Activated T-helper 2 cell treated with anti-CD3 and anti-CD28 coated beads, Interferon-gamma antibody, Interleukin-2, Interleukin-4, amounts not matched to agents 10 μg/mL and 5 μg/mL and 100 μg/mL, durations not matched to agents 14 hours and 24 hours and 36 hours (primary cell): ENCODE results near the gene CHST14. TPM values are rescaled to one million over a fixed set of nuclear protein-coding genes. Genes with fewer than 3 reads are reported as not detected.

Source experiments
- DNase-seq: peaks from one replicate; pipeline ENCODE4 v3.0.0; 2021; ENCODE audit warnings: low spot score
- H3K27ac Mint-ChIP-seq: one replicate; pipeline ENCODE4 v1.8.0; 2021; ENCODE audit warnings: mixed read lengths
- H3K27me3 Mint-ChIP-seq: one replicate; pipeline ENCODE4 v1.8.0; 2021; ENCODE audit warnings: low read depth, mixed read lengths
- H3K36me3 Mint-ChIP-seq: one replicate; pipeline ENCODE4 v1.8.0; 2021; ENCODE audit warnings: low read depth, mixed read lengths
- H3K4me1 Mint-ChIP-seq: one replicate; pipeline ENCODE4 v1.8.0; 2021; ENCODE audit warnings: low read depth, mixed read lengths
- H3K4me3 Mint-ChIP-seq: one replicate; pipeline ENCODE4 v1.8.0; 2021; ENCODE audit warnings: low read depth, mild to moderate bottlenecking, moderate library complexity, mixed read lengths
- H3K9me3 Mint-ChIP-seq: one replicate; pipeline ENCODE4 v1.8.0; 2021; ENCODE audit warnings: mixed read lengths
- intact Hi-C: fragments of 100-400 bp; cut with micrococcal nuclease; formaldehyde crosslinking; loops from one replicate; pipeline ENCODE4 v1.15.1; 2023
- total RNA-seq: library from RNA; stranded (reverse); gene quantifications from 2 replicates; pipeline ENCODE4 v1.2.3, GENCODE V29; 2022

The CHST14 gene
- total RNA-seq, 1 donor from 2014 or later, result 11.8 TPM

DNA sequence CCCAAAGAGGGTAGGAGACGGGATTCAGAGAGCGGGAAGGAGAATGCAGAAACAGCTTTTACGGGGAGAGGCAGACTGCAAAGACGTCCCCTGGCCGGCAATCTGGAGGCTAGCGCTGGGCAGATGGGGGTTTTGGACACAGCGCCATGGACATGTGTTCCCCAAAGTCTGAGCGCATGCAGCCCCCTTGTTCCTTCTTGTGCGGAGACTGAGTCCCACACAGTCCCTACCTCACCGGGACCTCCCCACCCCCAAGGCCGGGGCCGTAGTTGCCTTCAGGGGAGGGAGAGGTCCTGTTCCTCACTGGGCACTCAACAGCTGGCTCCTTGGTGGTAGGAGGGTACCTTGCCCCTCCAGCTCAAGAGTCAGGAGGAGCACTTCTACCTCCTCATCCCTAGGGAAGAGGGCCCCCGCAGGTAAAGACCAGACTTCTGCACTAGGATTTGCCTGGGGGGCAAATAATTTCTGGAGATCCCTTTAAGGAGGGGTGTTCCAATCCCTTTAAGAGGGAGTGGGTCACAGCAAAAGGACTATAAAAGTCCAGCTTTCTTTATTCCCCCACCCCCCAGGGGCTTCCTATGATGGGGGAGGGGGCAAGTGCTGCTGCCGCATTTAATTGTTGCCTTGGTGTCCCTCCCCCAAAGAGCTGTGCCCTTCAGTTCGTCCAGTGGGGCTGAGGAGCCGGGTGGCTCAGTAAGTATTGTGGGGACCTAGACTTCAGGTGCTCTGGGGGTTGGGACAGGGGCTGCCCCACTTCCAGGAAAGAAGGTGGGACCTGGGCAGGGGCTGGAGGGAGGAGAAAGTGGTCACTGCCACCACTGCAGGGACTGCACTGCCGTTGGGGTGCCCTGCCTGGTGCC, 33.7 kb upstream of the CHST14 start:
- Mint-ChIP-seq H3K4me3 (peak overlapping the region; percentile 26), H3K27me3 (peaks cover 53% of the 10 kb centered on the region), H3K36me3 (no peaks in the 10 kb centered on the region), H3K9me3 (no peaks in the 10 kb centered on the region), H3K4me1 (peaks cover 15% of the 10 kb centered on the region), H3K27ac (no peak overlapping the region)
- DNase-seq, result no peak
- intact Hi-C loops, result no loop called here

DNA sequence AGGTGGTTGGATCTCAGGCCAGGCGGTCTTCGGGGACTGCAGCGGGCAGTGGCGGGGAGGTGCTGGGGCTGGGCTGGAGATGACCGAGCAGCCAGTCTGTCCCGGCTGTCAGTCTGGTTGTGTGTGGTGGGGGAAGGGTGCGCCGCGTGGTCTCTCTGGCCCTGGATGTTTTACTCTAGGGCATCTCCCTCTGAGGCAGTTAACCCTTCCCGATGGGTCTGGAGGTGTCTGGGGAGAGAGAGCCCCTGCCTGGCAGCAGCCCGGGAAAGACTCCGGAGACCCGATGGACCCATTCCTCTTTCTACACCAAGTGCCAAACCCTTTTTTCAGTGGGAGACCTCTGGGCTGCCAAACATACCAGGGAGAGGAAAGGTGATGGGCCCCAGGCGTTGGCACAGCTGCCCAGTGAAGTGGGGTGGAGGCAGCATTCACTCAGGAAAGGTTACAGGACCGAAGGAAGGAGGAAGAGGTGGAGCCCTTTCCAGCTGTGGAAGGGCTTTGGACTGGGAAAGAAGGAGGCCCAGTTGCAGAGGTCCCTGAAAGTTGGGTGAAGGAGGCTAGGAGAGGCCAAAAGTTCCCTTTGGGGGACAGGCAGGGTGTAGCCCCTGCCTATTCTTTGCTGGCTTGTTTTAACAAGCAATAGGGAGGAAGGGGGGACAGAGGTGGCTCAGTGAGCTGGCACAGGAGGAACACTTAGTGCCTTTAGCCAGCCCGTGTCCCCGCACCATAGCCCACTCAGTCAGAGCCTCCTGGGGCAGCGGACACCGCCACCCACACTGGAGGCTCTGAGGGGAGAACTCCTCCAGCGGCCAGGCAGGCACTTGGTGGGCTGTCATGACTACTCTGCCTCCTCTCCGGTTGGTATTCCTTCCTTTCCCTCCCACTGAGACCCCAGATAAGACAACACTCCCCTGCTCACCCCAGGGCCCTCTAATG, 32.8 kb upstream of the CHST14 start:
- DNase-seq, result no peak
- Mint-ChIP-seq H3K4me1 (peaks cover 23% of the 10 kb centered on the region), H3K27me3 (peaks cover 61% of the 10 kb centered on the region), H3K36me3 (peaks cover 8% of the 10 kb centered on the region), H3K27ac (no peak overlapping the region), H3K9me3 (no peaks in the 10 kb centered on the region), H3K4me3 (no peak overlapping the region)
- intact Hi-C loops, result no loop called here

DNA sequence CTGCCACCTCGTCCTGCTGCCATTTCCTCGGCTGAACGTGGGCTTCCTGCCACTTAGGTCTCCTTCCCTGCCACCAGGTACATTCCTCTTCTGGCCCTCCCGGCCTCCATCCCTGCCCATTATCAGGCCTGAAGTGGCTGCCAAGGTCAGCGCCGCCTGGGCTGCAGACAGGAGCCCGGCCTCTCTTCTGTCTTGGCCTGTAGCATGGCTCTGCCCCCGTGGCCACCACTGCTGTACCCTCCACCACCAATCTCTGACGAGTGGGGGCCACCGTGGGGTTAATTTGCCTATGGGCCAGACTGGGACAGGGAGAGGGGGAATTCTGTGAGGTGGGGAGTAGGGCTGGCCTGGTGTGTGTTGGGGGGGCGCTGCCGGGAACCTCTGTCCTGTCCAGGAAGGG, 32.1 kb upstream of the CHST14 start:
- Mint-ChIP-seq H3K4me1 (peaks cover 30% of the 10 kb centered on the region), H3K27ac (no peak overlapping the region), H3K4me3 (no peak overlapping the region), H3K9me3 (no peaks in the 10 kb centered on the region), H3K27me3 (peaks cover 66% of the 10 kb centered on the region), H3K36me3 (peaks cover 11% of the 10 kb centered on the region)
- intact Hi-C loops, result no loop called here
- no peak for DNase-seq

DNA sequence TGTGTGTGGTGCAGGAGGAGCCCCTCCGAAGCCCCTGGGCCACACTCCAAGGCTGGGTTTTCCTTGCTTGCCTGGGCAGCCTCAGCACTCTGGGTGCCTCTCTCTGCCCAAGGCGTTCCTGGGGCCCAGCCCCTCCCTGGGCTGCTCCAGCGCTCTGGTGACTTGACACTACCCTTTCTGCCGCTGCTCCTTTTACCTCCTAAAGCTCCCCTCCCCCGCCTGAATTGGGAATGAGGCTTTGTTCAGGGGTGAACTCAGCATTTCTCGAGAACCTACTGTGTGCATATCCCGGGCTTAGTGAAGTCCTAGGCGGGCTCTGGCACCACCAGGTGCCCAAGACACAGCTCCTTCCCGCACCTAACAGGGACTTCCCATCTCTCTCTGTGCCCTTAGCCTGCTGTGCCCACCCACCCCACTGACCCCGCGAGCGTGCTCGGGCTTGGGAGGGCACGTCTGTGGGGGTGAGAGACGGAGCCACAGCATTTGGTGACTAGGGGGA, 31.3 kb upstream of the CHST14 start:
- no peak for DNase-seq
- Mint-ChIP-seq H3K27ac (peak overlapping the region; percentile 77), H3K9me3 (no peaks in the 10 kb centered on the region), H3K4me1 (peaks cover 36% of the 10 kb centered on the region), H3K36me3 (peaks cover 15% of the 10 kb centered on the region), H3K4me3 (peak overlapping the region; percentile 91), H3K27me3 (peaks cover 65% of the 10 kb centered on the region)
- intact Hi-C loops, result no loop called here

DNA sequence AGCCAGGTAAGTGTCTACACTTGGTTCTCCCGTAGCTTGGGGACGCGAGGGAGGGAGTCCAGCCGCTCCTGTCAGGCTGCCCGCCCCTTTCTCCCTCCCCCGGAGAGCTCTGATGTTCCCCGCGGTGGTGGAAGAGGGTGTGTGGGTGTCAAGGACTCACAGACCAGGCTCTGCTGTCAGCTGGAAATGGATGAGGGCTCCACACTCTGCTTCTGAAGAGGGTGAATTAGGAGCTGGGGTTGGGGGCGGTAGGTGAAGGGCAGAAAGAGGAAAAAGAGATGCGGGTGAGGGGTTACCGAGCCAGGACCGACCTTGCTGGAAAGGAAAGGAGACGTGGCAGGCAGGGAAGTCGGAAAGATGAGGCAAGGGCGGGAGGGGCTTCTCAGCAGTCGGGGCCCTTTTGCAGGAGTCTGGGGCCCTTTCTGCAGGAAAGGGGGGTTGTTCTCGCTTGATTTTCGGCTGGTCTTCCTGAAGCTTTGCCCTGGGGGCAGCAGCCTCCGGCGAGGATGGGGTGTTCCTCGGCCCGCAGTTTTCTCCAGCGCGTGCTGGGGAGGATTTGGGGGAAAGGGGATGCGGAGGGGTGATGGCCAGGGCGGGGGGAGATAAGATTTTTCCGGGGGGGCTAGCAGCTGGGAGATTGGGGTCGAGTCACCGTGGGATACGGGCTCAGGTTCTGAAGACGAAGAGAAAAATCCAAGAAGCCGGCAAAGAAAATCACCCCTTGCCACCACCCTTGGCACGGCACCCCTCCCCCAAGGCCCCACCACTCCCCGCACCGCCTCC, 30.6 kb upstream of the CHST14 start:
- no peak for DNase-seq
- Mint-ChIP-seq H3K9me3 (no peaks in the 10 kb centered on the region), H3K27ac (peak overlapping the region; percentile 77), H3K36me3 (peaks cover 15% of the 10 kb centered on the region), H3K4me1 (peaks cover 41% of the 10 kb centered on the region), H3K27me3 (peaks cover 58% of the 10 kb centered on the region), H3K4me3 (peak overlapping the region; percentile 91)
- intact Hi-C loops, result loop anchor here (1.0 to 5.0 kb wide), 3 partner anchors 30 to 129 kb away; partner anchors contain the start of genes CHST14 and RPUSD2

DNA sequence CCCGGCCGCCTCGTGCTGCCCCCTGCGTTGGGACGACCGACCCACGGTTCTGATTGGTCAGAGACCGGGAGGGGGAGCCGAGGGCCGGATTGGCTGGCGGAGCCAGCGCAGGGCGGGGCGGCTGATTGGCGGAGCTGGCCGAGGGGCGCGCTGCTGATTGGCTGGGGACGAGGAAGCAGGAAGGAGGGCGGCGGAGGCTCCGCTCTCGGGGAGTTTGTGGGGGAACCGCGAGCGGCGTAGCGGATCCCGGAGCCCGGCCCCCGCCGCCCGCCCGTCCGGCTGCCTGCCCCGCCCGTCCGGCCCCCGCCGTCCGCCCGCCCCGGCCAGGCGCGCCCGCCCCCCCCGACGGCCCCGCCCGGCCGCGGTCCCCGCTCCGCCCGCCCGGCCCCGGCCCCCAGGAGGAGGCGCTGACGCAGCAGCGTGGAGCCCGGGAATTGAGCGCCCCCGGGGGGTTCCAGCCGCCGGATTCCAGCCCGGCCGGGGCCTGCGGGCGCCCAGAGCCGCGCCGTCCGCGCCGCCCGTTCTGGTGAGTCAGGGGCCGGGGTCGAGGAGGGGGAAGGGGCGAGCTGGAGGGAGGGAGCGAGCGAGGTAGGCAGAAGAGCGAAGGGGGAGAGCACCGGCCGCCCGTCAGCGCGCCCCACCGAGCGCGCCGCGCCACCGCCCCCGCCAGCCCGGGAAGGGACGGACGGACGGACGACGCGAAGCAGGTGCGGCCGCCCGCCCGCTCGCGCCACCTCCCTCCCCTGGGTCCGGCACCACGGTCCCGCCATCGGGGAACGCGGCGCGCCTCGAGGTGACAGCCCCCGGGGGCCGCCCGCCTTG, 29.8 kb upstream of the CHST14 start, which contains the start of gene BAHD1:
TSS of gene BAHD1 (plus strand) at position 211 of the 822 bp plus-strand sequence. CDS start 17,512 bp downstream, outside the sequence.
- H3K9me3 Mint-ChIP-seq, result no peaks in the 10 kb centered on the region
- H3K4me1 Mint-ChIP-seq, result peaks cover 37% of the 10 kb centered on the region
- H3K27ac Mint-ChIP-seq, result peak within 1 kb of the TSS; percentile 77
- intact Hi-C loops, result loop anchor here (1.0 to 5.0 kb wide), 3 partner anchors 29 to 128 kb away; partner anchors contain the start of genes CHST14 and RPUSD2
- peak within 1 kb of the TSS; percentile 91 for H3K4me3 Mint-ChIP-seq
- DNase-seq, result peak; percentile 94
- peaks cover 15% of the 10 kb centered on the region for H3K36me3 Mint-ChIP-seq
- peaks cover 52% of the 10 kb centered on the region for H3K27me3 Mint-ChIP-seq

DNA sequence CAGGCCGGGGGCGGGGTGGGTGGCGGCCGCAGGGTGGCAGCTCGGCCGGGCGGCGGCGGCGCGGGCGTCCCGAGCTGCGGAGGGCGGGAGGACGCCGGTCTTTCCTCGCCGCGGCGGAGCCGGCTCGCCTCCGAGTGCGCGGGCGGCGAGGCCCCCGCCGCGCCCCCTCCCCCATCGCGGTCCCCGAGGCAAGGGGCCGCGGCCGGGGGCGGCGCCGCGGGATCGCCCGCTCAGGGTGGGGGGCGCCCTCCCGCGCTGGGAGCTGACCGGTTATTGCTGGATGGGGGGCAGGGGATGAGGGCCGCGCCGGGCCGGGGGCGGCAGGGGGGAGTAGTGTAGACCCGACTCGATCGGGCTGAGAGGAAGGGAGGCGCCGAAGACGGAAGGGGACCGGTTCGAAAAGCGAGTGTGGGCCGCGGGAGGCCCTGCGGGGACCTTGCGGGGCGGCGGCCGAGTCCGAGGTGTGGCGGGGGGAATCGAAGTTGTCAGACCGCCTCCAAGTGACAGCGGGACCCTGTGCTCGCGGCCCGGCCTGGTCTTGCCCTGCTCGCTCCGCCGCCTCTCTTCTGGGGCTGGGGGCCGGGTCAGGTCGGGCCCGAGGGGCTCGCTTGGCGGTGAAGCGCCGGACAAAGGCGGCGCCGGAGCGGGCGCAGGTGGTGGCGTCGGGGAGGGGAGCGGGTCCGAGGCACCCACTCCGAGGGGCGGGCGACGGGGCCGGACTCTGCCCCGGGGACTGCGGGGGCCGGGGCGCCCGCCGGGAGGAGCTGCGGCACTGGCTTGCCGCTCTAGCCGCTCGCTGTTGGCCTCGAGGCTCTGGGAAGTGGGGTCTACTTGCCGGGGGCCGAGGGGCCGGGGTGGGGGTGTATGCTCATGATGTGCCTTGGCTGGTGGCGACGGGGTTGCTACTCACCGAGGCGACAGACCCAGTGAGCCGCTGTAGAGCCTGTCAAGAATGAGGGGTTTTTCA, 28.9 kb upstream of the CHST14 start:
- peaks cover 46% of the 10 kb centered on the region for H3K27me3 Mint-ChIP-seq
- peak overlapping the region; percentile 24 for H3K27ac Mint-ChIP-seq
- H3K36me3 Mint-ChIP-seq, result peaks cover 15% of the 10 kb centered on the region
- H3K4me3 Mint-ChIP-seq, result peak overlapping the region; percentile 84
- no peaks in the 10 kb centered on the region for H3K9me3 Mint-ChIP-seq
- peaks cover 33% of the 10 kb centered on the region for H3K4me1 Mint-ChIP-seq
- no peak for DNase-seq
- intact Hi-C loops, result loop anchor here (2.0 to 5.0 kb wide), 2 partner anchors 65 to 127 kb away; partner anchors contain the start of gene RPUSD2

DNA sequence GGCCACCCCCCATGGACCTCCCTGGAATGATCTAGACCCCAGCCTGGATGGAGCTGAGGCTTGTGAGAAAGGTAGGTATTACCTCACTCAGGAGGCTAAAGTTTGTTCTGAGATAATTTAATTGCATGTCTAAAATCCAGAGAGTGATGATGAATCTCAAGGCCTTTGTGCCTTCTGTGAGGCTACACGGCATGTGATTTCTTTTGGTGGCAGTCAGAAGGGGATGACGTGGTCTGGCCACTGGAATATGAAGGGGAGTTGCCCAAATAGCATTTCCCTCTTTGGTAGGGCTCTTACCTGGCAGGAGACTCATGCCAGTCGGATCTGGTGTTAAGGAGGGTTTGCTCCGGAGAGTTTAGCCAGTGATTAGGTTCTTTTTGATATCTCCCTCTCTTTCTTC, 27.5 kb upstream of the CHST14 start:
- Mint-ChIP-seq H3K36me3 (peaks cover 15% of the 10 kb centered on the region), H3K4me3 (peak overlapping the region; percentile 77), H3K4me1 (peaks cover 35% of the 10 kb centered on the region), H3K27ac (no peak overlapping the region), H3K9me3 (no peaks in the 10 kb centered on the region), H3K27me3 (peaks cover 32% of the 10 kb centered on the region)
- intact Hi-C loops, result loop anchor here (5.0 kb wide), 1 partner anchor 64 kb away; no protein-coding TSS in a partner anchor
- DNase-seq, result no peak

DNA sequence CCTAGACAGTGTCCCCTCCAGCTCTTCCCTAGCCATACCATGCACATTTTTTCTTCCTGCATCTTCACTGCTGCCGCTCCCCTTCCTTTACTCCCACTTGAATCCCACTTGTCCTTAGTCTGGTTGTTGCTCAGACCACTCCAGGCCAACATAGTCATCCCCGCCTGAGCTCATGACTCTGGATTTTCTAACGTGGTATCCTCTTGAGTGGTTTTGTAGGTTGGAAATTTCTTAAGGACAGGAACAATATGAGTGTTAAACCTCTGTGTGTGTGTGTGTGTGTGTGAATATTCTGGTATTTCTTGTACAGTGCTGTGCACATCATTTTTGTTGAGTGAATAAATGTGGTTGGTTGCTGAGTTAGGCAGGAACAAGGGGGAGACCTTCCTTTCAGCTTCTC, 26.9 kb upstream of the CHST14 start:
- peaks cover 15% of the 10 kb centered on the region for H3K36me3 Mint-ChIP-seq
- intact Hi-C loops, result loop anchor here (5.0 kb wide), 1 partner anchor 63 kb away; no protein-coding TSS in a partner anchor
- peaks cover 36% of the 10 kb centered on the region for H3K4me1 Mint-ChIP-seq
- H3K27me3 Mint-ChIP-seq, result peaks cover 26% of the 10 kb centered on the region
- H3K4me3 Mint-ChIP-seq, result peak overlapping the region; percentile 53
- DNase-seq, result no peak
- no peaks in the 10 kb centered on the region for H3K9me3 Mint-ChIP-seq
- H3K27ac Mint-ChIP-seq, result no peak overlapping the region

DNA sequence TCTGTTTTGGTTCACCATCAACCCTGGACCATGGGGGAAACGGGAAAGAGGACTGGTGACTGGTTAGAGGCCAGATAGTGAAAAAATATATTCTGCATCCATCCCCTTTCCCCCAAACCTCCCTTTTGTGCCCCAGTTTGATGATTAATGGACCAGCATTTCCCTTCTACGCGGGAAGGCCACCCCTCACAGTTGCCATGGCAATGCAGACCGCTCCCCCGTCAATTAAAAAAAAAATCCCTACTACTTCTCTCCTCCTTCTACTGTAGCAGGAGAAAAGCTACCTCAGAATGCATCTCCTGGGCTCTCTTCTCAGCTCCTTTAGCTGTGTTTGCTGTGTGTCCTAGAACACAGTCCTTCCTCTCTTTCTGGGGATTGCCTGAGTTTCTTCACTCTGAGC, 26.0 kb upstream of the CHST14 start:
- peaks cover 17% of the 10 kb centered on the region for H3K36me3 Mint-ChIP-seq
- no peaks in the 10 kb centered on the region for H3K9me3 Mint-ChIP-seq
- intact Hi-C loops, result loop anchor here (5.0 kb wide), 1 partner anchor 63 kb away; no protein-coding TSS in a partner anchor
- H3K27me3 Mint-ChIP-seq, result peaks cover 21% of the 10 kb centered on the region
- H3K4me3 Mint-ChIP-seq, result no peak overlapping the region
- H3K4me1 Mint-ChIP-seq, result peaks cover 36% of the 10 kb centered on the region
- no peak overlapping the region for H3K27ac Mint-ChIP-seq
- DNase-seq, result no peak
